Prostate gland (tissue), 2 donors: Measurements from ENCODE around the gene MCCD1.
A peak's percentile ranks its signal among the peaks of the same experiment; 100 is the strongest.

ENCODE experiments used
- POLR2A ChIP-seq: fragments of 450-650 bp; IDR thresholded peaks from one replicate; pipeline ENCODE4 v1.6.1; 2016; ENCODE audit warnings: antibody characterized with exemption, mild to moderate bottlenecking
- TF ChIP-seq, protein P1 (sequence below), 4 experiments: fragments of 200-600 bp in 2 of 4; fragments of 450-650 bp in 2 of 4; sonication (generic) in 2 of 4; IDR thresholded peaks; 1 replicate in 3 of 4; 2 replicates in 1 of 4; pipeline ENCODE4 v1.5.1; 2016 to 2019; ENCODE audit warnings: antibody characterized with exemption in 4 of 4, mild to moderate bottlenecking in 2 of 4, moderate library complexity in 2 of 4

DNA sequence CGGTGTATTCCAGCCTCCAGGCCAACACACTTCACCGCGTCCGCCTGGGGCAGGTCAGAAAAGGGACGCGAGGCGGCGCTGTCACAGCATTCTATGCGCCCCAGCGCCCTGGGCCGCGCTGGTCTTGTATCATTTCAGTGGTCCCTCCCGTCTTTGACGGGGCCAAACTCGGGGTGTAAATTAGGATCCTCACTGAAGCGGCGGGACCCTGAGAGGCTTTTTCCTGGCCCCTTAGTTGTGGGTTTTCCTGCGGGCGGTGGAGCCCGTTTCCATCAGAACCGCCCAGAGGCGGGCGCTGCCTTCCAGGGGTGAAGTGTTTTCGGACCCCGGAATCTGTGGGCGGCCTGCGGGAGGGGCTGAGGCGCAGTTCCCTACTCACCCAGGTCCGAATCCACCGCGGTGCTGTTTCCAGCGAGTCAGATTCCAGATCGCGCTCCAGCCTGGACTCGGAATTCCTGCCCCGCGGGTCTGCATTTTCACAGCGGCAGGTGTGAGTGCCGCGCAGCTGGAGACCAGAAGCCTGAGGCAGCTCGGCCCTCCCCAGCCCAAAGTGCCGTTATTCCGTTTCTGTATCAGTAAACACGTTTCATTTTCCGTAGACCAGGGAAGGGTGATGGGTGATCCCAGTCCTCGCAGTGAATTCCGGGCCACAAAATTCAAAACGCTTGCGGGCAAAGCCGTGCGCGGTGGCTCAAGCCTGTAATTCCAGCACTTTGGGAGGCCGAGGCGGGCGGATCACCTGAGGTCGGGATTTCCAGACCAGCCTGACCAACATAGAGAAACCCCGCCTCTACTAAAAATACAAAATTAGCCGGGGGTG is 34.7 kb upstream of the MCCD1 start:
- TF ChIP-seq, protein P1, sequence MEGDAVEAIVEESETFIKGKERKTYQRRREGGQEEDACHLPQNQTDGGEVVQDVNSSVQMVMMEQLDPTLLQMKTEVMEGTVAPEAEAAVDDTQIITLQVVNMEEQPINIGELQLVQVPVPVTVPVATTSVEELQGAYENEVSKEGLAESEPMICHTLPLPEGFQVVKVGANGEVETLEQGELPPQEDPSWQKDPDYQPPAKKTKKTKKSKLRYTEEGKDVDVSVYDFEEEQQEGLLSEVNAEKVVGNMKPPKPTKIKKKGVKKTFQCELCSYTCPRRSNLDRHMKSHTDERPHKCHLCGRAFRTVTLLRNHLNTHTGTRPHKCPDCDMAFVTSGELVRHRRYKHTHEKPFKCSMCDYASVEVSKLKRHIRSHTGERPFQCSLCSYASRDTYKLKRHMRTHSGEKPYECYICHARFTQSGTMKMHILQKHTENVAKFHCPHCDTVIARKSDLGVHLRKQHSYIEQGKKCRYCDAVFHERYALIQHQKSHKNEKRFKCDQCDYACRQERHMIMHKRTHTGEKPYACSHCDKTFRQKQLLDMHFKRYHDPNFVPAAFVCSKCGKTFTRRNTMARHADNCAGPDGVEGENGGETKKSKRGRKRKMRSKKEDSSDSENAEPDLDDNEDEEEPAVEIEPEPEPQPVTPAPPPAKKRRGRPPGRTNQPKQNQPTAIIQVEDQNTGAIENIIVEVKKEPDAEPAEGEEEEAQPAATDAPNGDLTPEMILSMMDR (IDR thresholded peaks at IDR 0.05) = peak; percentile 25 to 85 (median 62)
- peak; percentile 18 for TF ChIP-seq POLR2A
